ENCODE results near the gene EOLA2.
"Not testable (repeated sequence)": the region's sequence is repeated elsewhere in the genome, so short reads cannot be mapped to it uniquely, and the experiment has no call there.

EOLA2 gene

DNA sequence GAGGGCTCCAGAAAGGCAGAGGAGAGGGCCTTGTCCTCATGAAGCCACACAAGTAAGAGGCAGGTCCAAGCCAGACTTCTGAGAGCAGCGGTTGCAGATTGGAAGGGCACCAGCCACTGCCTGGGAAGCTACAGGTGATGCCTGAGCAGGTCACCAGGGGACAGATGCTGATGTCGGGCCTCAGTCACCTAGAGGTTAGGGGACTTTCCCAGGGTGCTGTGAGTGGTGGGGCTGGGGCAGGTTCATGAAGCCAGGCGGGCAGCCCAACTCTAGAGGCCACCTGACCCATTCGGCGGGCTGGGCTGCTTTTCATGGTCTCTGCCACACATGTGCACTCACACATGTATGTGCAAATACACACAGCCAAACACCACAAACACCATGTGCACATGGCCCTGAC is 5.3 kb downstream of the EOLA2 start:
- not testable (repeated sequence) for DNase-seq (ENCODE audit: low read depth in 3 of 3)

GRCh38 chrX:149932150-149932549 is 6.1 kb downstream of the EOLA2 start:
- DNase-seq (ENCODE audit: low read depth in 3 of 3), result not testable (repeated sequence)

- not testable (repeated sequence) for DNase-seq (ENCODE audit: low read depth in 3 of 3)
Measured at GRCh38 chrX:149931355-149931754, 6.9 kb downstream of the EOLA2 start.

- not testable (repeated sequence) for DNase-seq (ENCODE audit: low read depth in 3 of 3)
Measured at GRCh38 chrX:149929400-149929799, 8.9 kb downstream of the EOLA2 start, which contains the start of gene HSFX4. TSS of gene HSFX4 (plus strand) at chrX:149929573. CDS start at chrX:149929645, 72 bp downstream.

- not testable (repeated sequence) for DNase-seq (ENCODE audit: low read depth in 3 of 3)
Measured at GRCh38 chrX:149928635-149929034, 9.7 kb downstream of the EOLA2 start.

GRCh38 chrX:149927964-149928258 is 10.4 kb downstream of the EOLA2 start:
- not testable (repeated sequence) for DNase-seq (ENCODE audit: low read depth in 3 of 3)

DNA sequence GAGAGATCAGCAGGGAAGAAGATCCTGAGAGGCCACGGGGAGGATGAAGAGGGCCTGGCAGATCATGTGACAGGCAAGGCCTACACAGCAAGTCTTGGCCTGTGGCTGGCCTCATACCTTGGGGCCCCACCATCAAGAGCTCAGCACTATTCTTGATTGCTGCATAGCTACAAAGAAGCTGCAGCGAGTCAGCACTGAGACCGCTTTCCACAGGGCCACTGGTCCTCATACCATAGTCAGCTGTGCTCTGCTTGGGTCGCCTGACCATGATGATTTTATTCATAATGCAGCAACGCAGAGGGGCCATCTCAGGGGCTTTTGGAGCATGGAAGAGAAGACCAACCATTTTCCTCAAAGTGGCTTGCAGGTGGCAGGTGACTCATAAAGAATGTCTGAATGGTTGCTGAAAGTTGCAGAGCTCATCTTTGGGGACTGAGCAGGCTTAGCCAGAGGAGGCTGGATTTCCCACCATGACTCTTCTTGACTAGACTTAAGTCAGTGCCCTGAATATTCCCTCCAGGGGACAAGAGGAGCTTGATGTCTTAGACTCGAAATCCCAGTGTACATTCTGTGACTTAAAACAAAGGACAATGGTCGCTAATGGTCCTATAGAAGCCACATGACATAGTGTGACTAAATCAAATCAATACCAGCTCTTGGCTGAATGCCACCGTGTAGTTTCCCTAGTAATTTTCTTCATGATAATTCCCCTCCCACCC is 10.9 kb downstream of the EOLA2 start:
- DNase-seq (ENCODE audit: low read depth in 3 of 3), result not testable (repeated sequence)

DNA sequence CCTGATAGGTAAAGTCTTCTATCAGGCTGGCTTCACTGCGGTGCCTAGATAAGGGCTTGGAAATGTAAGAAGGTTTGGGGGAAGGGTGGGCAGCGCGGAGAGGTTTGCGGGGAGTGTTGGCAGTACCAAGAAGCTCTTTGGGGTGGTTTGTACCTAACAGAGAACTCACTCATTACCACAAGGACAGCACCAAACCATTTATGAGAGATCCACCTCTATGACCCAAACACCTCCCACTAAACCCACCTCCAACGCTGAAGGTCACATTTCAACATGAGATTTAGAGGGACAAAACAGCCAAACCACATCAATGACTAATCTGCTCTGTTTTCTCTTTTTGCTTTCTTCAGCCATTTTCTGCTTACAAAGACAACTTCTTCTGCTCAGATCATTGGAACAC is 13.9 kb downstream of the EOLA2 start:
- not testable (repeated sequence) for DNase-seq (ENCODE audit: low read depth in 3 of 3)

GRCh38 chrX:149923836-149924235 is 14.5 kb downstream of the EOLA2 start:
- not testable (repeated sequence) for DNase-seq (ENCODE audit: low read depth in 3 of 3)

- no peak for DNase-seq (ENCODE audit: low read depth in 3 of 3)
Measured at GRCh38 chrX:149916745-149917392, 21.4 kb downstream of the EOLA2 start.

GRCh38 chrX:149910178-149910695 is 28.1 kb downstream of the EOLA2 start:
- DNase-seq (ENCODE audit: low read depth in 3 of 3), result no peak

- no peak for DNase-seq (ENCODE audit: low read depth in 3 of 3)
Measured at GRCh38 chrX:149909324-149910177, 28.7 kb downstream of the EOLA2 start.

- DNase-seq (ENCODE audit: low read depth in 3 of 3), result no peak
Measured at GRCh38 chrX:149908727-149909126, 29.6 kb downstream of the EOLA2 start.

GRCh38 chrX:149908308-149908707 is 30.0 kb downstream of the EOLA2 start:
- DNase-seq (ENCODE audit: low read depth in 3 of 3), result no peak

- no peak for DNase-seq (ENCODE audit: low read depth in 3 of 3)
Measured at GRCh38 chrX:149903889-149904748, 34.2 kb downstream of the EOLA2 start.

DNA sequence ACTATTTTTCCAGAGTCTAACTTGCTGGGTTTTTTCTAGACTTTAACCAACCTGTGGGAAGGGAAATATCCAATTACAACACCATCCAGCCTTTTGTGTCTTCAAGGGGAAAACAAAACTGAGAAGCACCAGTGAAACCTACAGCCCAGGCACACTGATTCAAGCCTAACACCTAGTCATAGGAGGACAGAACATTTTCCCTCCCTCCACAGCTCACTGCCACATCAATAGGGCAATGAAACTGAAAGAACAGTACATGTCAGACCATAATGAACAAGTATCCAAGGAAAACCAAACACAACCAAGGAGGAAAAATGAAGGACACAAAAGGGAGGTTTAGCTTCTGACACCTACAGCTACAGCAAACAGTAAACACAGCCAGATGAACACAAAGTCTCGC is 39.7 kb downstream of the EOLA2 start:
- no peak for DNase-seq (ENCODE audit: low read depth in 3 of 3)

DNA sequence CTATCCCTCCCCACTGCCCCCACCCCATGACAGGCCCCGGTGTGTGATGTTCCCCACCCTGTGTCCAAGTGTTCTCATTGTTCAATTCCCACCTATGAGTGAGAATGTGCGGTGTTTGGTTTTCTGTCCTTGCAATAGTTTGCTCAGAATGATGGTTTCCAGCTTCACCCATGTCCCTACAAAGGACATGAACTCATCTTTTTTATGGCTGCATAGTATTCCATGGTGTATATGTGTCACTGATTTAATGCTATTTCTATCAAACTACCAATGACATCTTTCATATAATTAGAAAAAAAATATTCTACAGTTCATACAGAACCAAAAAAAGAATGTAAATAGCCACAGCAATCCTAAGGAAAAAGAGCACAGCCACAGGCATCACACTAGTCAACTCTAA is 47.5 kb downstream of the EOLA2 start:
- not testable (repeated sequence) for DNase-seq (ENCODE audit: low read depth in 3 of 3)
